Pancreas (tissue), 10 donors: ENCODE measurements around the gene CATSPERE. TPM values are rescaled to one million over a fixed set of nuclear protein-coding genes. Genes with fewer than 3 reads are reported as not detected.
"Not testable (repeated sequence)": the region's sequence is repeated elsewhere in the genome, so short reads cannot be mapped to it uniquely, and the experiment has no call there.

Source experiments
- ATAC-seq, 4 donors: fragments of 200-7000 bp; cut with Tn5 transposase; one replicate each; pipeline versions ENCODE4 v1.8.0 to v1.9.1; 2020; ENCODE audit warnings: mild to moderate bottlenecking in 4 of 4, moderate library complexity in 4 of 4
- DNase-seq, 6 donors: peaks; one replicate each; pipeline ENCODE4 v3.0.0-alpha.2; 2020
- FAIRE-seq: peaks from 2 replicates; lab custom pipeline; 2012; peaks lifted over from hg19 to GRCh38; lab: Jason Lieb, UNC
- H3K27ac ChIP-seq, 4 donors: fragments of 200-600 bp; sonication (generic); 1 replicate in 3 of 4; 2 replicates in 1 of 4; pipeline versions ENCODE4 v1.5.0 to v1.8.0; 2020
- H3K27me3 ChIP-seq, 4 donors: fragments of 200-600 bp; one replicate each; pipeline ENCODE4 v1.8.0; 2021
- H3K36me3 ChIP-seq, 3 donors: fragments of 200-600 bp; sonication (generic) in 1 of 3; one replicate each; pipeline versions ENCODE4 v1.5.0 to v1.8.0; 2020 to 2021
- H3K4me1 ChIP-seq, 3 donors: fragments of 200-600 bp; one replicate each; pipeline ENCODE4 v1.8.0; 2021
- H3K4me3 ChIP-seq, 4 donors: fragments of 200-600 bp; sonication (generic) in 2 of 4; one replicate each; pipeline versions ENCODE4 v1.5.0 to v1.8.0; 2020 to 2021
- H3K9me3 ChIP-seq, 4 donors: fragments of 200-600 bp; one replicate each; pipeline ENCODE4 v1.8.0; 2021
- CTCF ChIP-seq, 4 donors: fragments of 200-600 bp; sonication (generic) in 3 of 4; IDR thresholded peaks; one replicate each; pipeline versions ENCODE4 v1.5.0 to v1.8.0; 2021; ENCODE audit warnings: antibody characterized with exemption in 4 of 4
- WGBS, 2 donors: extraction: QIAGEN DNeasy Blood & Tissue Kit; methylation state at CpG; one replicate each; pipeline ENCODE4 v1.1.7; 2013; 5-methylcytosine and 5-hydroxymethylcytosine counted together
- intact Hi-C, 3 donors: fragments of 100-400 bp; cut with DNase I; formaldehyde crosslinking; loops; one replicate each; pipeline versions ENCODE4 v1.11.1 to v1.14.2; 2022
- polyA plus RNA-seq, 2 donors: library from polyadenylated mRNA; stranded (reverse); fragments of 200-250 nt; gene quantifications; one replicate each; pipeline ENCODE4 v1.2.3, GENCODE V29; 2013
- total RNA-seq, 6 donors: library from RNA; stranded (reverse); fragmentation: NEBNext Ultra II Directional in 4 of 6; extraction: Animal tissue kit (Norgen Biotek cat#: 25700) in 4 of 6; gene quantifications; one replicate each; pipeline versions ENCODE4 v1.2.1 to v1.2.4, GENCODE V29; 2021 to 2023
- donor health status: healthy with polysubstance abuse.
- donor health status: DM: no; HTN: no; CAD: no; lungs with moderate emphysema.
- donor health status: DM: no; HTN: no; CAD: no.
- donor health status: control.
- donor health status: control.
- donor health status: Bipolar disorder and iron deficiency.
- donor health status: DM: yes; HTN: yes; CAD: no.
- donor health status: DM: no; HTN: no; CAD: no.
- donor health status: DM: no; HTN: no; CAD: no.
- donor health status: DM: yes; HTN: yes; CAD: no.

CATSPERE gene
- total and polyA plus RNA-seq, 8 donors: 0.19 to 1.2 (median 0.57) TPM

GRCh38 chr1:244494653-244495052 lies 33.6 kb downstream of the CATSPERE start:
- intact Hi-C loops: no loop called here
- Histone ChIP-seq H3K27ac (no peak overlapping the region), H3K27me3 (no peaks in the 10 kb centered on the region), H3K4me1 (no peaks in the 10 kb centered on the region), H3K4me3 (no peak overlapping the region), H3K9me3 (no peaks in the 10 kb centered on the region), H3K36me3 (no peaks in the 10 kb centered on the region)
- FAIRE-seq: no peak
- no peak for TF ChIP-seq CTCF (IDR thresholded peaks at IDR 0.05)
- 90 to 95% methylated on average over 2 of the region's 2 CpGs for WGBS, 2 donors
- no peak for DNase-seq
- no peak for ATAC-seq

- no peaks in the 10 kb centered on the region for H3K4me1 ChIP-seq
- no peaks in the 10 kb centered on the region for H3K9me3 ChIP-seq
- FAIRE-seq (no peak), DNase-seq (no peak), ATAC-seq (no peak)
- TF ChIP-seq CTCF (IDR thresholded peaks at IDR 0.05): no peak
- H3K27ac ChIP-seq: no peak overlapping the region
- H3K4me3 ChIP-seq: no peak overlapping the region
- no peaks in the 10 kb centered on the region for H3K36me3 ChIP-seq
- intact Hi-C loops: no loop called here
- no peaks in the 10 kb centered on the region for H3K27me3 ChIP-seq
- 58 to 59% methylated on average over 1 of the region's 1 CpG for WGBS, 2 donors
Measured at GRCh38 chr1:244496186-244496585, 35.1 kb downstream of the CATSPERE start.

GRCh38 chr1:244497805-244498204 lies 36.7 kb downstream of the CATSPERE start:
- Histone ChIP-seq H3K36me3 (no peaks in the 10 kb centered on the region), H3K4me3 (no peak overlapping the region), H3K27ac (no peak overlapping the region), H3K27me3 (no peaks in the 10 kb centered on the region), H3K4me1 (no peaks in the 10 kb centered on the region), H3K9me3 (no peaks in the 10 kb centered on the region)
- no peak for TF ChIP-seq CTCF (IDR thresholded peaks at IDR 0.05)
- DNase-seq (no peak), FAIRE-seq (no peak), ATAC-seq (no peak)
- 19 to 25% methylated on average over 1 of the region's 1 CpG for WGBS, 2 donors
- intact Hi-C loops: no loop called here

GRCh38 chr1:244499484-244499883 lies 38.4 kb downstream of the CATSPERE start:
- H3K4me1 ChIP-seq, DNase-seq, H3K36me3 ChIP-seq, H3K4me3 ChIP-seq, ATAC-seq, FAIRE-seq, H3K27ac ChIP-seq, intact Hi-C loops, H3K27me3 ChIP-seq, H3K9me3 ChIP-seq: not testable (repeated sequence)
- 67 to 68% methylated on average over 2 of the region's 2 CpGs for whole genome bisulfite sequencing, 2 donors

GRCh38 chr1:244500515-244500914 lies 39.4 kb downstream of the CATSPERE start:
- H3K27ac ChIP-seq, ATAC-seq, H3K27me3 ChIP-seq, H3K4me1 ChIP-seq, H3K9me3 ChIP-seq, H3K36me3 ChIP-seq, FAIRE-seq, H3K4me3 ChIP-seq, intact Hi-C loops, DNase-seq: not testable (repeated sequence)
- WGBS, 2 donors: 74 to 80% methylated on average over 4 of the region's 4 CpGs

- Histone ChIP-seq H3K36me3 (no peaks in the 10 kb centered on the region), H3K27ac (no peak overlapping the region), H3K27me3 (no peaks in the 10 kb centered on the region), H3K9me3 (no peaks in the 10 kb centered on the region), H3K4me1 (no peaks in the 10 kb centered on the region), H3K4me3 (no peak overlapping the region)
- intact Hi-C loops: no loop called here
- WGBS, 2 donors: 63 to 74% methylated on average over 3 of the region's 3 CpGs
- no peak for TF ChIP-seq CTCF (IDR thresholded peaks at IDR 0.05)
- DNase-seq (no peak), ATAC-seq (no peak), FAIRE-seq (no peak)
Measured at GRCh38 chr1:244502630-244503029, 41.6 kb downstream of the CATSPERE start.
